ENCODE measurements around the gene AKT1.

The AKT1 gene

GRCh38 chr14:104805326-104805678 lies 9.8 kb upstream of the AKT1 start:
- peaks cover 7% of the 10 kb centered on the region for H3K79me2 ChIP-seq
- TF ChIP-seq CTCF (IDR thresholded peaks at IDR 0.05) = no peak
- H3K4me1 ChIP-seq = peaks cover 5% of the 10 kb centered on the region
- H3K36me3 ChIP-seq (ENCODE audit: control insufficient read depth, insufficient read depth, low read length) = no peaks in the 10 kb centered on the region
- H2AFZ ChIP-seq = no peak overlapping the region
- no peak overlapping the region for H3K4me3 ChIP-seq (ENCODE audit: low read depth, low read length)
- H3K27ac ChIP-seq = no peak overlapping the region
- H3K9ac ChIP-seq = no peak overlapping the region
- H3K4me2 ChIP-seq (ENCODE audit: low read length) = no peak overlapping the region
- no peaks in the 10 kb centered on the region for H3K9me3 ChIP-seq (ENCODE audit: control insufficient read depth, low read length)
- H3K27me3 ChIP-seq (ENCODE audit: control insufficient read depth, insufficient read depth, low read length) = no peaks in the 10 kb centered on the region

GRCh38 chr14:104804481-104805325 lies 9.2 kb upstream of the AKT1 start:
- no peak overlapping the region for H3K4me2 ChIP-seq (ENCODE audit: low read length)
- no peaks in the 10 kb centered on the region for H3K27me3 ChIP-seq (ENCODE audit: control insufficient read depth, insufficient read depth, low read length)
- H3K79me2 ChIP-seq = peaks cover under 1% of the 10 kb centered on the region
- no peak for TF ChIP-seq CTCF (IDR thresholded peaks at IDR 0.05)
- H2AFZ ChIP-seq = no peak overlapping the region
- no peak overlapping the region for H3K27ac ChIP-seq
- no peaks in the 10 kb centered on the region for H3K36me3 ChIP-seq (ENCODE audit: control insufficient read depth, insufficient read depth, low read length)
- H3K4me1 ChIP-seq = peaks cover 5% of the 10 kb centered on the region
- no peak overlapping the region for H3K4me3 ChIP-seq (ENCODE audit: low read depth, low read length)
- no peak overlapping the region for H3K9ac ChIP-seq
- H3K9me3 ChIP-seq (ENCODE audit: control insufficient read depth, low read length) = no peaks in the 10 kb centered on the region

GRCh38 chr14:104803912-104804410 lies 8.4 kb upstream of the AKT1 start:
- Histone ChIP-seq H3K9me3 (ENCODE audit: control insufficient read depth, low read length) (no peaks in the 10 kb centered on the region), H2AFZ (no peak overlapping the region), H3K27ac (no peak overlapping the region), H3K27me3 (ENCODE audit: control insufficient read depth, insufficient read depth, low read length) (no peaks in the 10 kb centered on the region), H3K4me1 (peaks cover 5% of the 10 kb centered on the region), H3K4me2 (ENCODE audit: low read length) (no peak overlapping the region), H3K79me2 (no peaks in the 10 kb centered on the region), H3K9ac (no peak overlapping the region), H3K4me3 (ENCODE audit: low read depth, low read length) (no peak overlapping the region), H3K36me3 (ENCODE audit: control insufficient read depth, insufficient read depth, low read length) (no peaks in the 10 kb centered on the region)
- TF ChIP-seq CTCF (IDR thresholded peaks at IDR 0.05) = no peak

- H3K27ac ChIP-seq = no peak overlapping the region
- no peaks in the 10 kb centered on the region for H3K79me2 ChIP-seq
- no peak for TF ChIP-seq CTCF (IDR thresholded peaks at IDR 0.05)
- no peaks in the 10 kb centered on the region for H3K9me3 ChIP-seq (ENCODE audit: control insufficient read depth, low read length)
- H3K4me3 ChIP-seq (ENCODE audit: low read depth, low read length) = no peak overlapping the region
- no peaks in the 10 kb centered on the region for H3K36me3 ChIP-seq (ENCODE audit: control insufficient read depth, insufficient read depth, low read length)
- H3K27me3 ChIP-seq (ENCODE audit: control insufficient read depth, insufficient read depth, low read length) = no peaks in the 10 kb centered on the region
- H2AFZ ChIP-seq = no peak overlapping the region
- H3K4me1 ChIP-seq = peaks cover 5% of the 10 kb centered on the region
- H3K9ac ChIP-seq = no peak overlapping the region
- H3K4me2 ChIP-seq (ENCODE audit: low read length) = no peak overlapping the region
These were observed 7.8 kb upstream of the AKT1 start for GRCh38 chr14:104803280-104803911.
